Esophagus muscularis mucosa (tissue), 3 donors: ENCODE measurements around the gene RNF157.

Source experiments
- POLR2AphosphoS5 ChIP-seq, 2 donors: sonication (generic); formaldehyde crosslinking; IDR thresholded peaks; one replicate each; pipeline ENCODE4 v1.6.1; 2017; ENCODE audit warnings: antibody characterized with exemption in 2 of 2
- TF ChIP-seq, protein P1 (sequence below), 3 experiments: fragments of 200-600 bp in 2 of 3; fragments of 450-650 bp in 1 of 3; sonication (generic) in 2 of 3; IDR thresholded peaks; one replicate each; pipeline ENCODE4 v1.5.1; 2017 to 2019; ENCODE audit warnings: antibody characterized with exemption in 3 of 3, mild to moderate bottlenecking in 2 of 3, moderate library complexity in 1 of 3

GRCh38 chr17:76157759-76158158 lies 82.5 kb downstream of the RNF157 start:
- TF ChIP-seq, protein P1, sequence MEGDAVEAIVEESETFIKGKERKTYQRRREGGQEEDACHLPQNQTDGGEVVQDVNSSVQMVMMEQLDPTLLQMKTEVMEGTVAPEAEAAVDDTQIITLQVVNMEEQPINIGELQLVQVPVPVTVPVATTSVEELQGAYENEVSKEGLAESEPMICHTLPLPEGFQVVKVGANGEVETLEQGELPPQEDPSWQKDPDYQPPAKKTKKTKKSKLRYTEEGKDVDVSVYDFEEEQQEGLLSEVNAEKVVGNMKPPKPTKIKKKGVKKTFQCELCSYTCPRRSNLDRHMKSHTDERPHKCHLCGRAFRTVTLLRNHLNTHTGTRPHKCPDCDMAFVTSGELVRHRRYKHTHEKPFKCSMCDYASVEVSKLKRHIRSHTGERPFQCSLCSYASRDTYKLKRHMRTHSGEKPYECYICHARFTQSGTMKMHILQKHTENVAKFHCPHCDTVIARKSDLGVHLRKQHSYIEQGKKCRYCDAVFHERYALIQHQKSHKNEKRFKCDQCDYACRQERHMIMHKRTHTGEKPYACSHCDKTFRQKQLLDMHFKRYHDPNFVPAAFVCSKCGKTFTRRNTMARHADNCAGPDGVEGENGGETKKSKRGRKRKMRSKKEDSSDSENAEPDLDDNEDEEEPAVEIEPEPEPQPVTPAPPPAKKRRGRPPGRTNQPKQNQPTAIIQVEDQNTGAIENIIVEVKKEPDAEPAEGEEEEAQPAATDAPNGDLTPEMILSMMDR (IDR thresholded peaks at IDR 0.05), result no peak
- TF ChIP-seq POLR2AphosphoS5 (IDR thresholded peaks at IDR 0.05), result no peak
